Measurements from ENCODE around the gene TBX2.

GRCh38 chr17:61395983-61396585, 3.6 kb upstream of the TBX2 start:
- no peak for TF ChIP-seq CTCF (IDR thresholded peaks at IDR 0.05)
- no peak for TF ChIP-seq POLR2A (IDR thresholded peaks at IDR 0.05)
- TF ChIP-seq POLR2AphosphoS5 (IDR thresholded peaks at IDR 0.05) = peak in 1 of 2 donors; percentile 15
- no peak for TF ChIP-seq EP300 (IDR thresholded peaks at IDR 0.05)
